Mucosa of rectum (tissue), 2 donors: ENCODE data around the gene FAAP20.

Experiments
- H3K27ac ChIP-seq, 2 donors: one replicate each; pipeline ENCODE4 v1.7.0; 2013; ENCODE audit warnings: inconsistent platforms in 2 of 2, low read depth in 2 of 2, low read length in 2 of 2
- H3K27me3 ChIP-seq, 2 donors: one replicate each; pipeline ENCODE4 v1.7.0; 2013; ENCODE audit warnings: low read length in 2 of 2; ENCODE audit not compliant: control insufficient read depth in 2 of 2, insufficient read depth in 2 of 2
- H3K36me3 ChIP-seq, 2 donors: one replicate each; pipeline ENCODE4 v1.7.0; 2013; ENCODE audit warnings: low read length in 2 of 2; ENCODE audit not compliant: control insufficient read depth in 2 of 2, insufficient read depth in 2 of 2
- H3K4me1 ChIP-seq, 2 donors: one replicate each; pipeline ENCODE4 v1.7.0; 2013; ENCODE audit warnings: low read length in 2 of 2, mild to moderate bottlenecking in 1 of 2; ENCODE audit not compliant: control insufficient read depth in 2 of 2, insufficient read depth in 2 of 2
- H3K4me3 ChIP-seq, 2 donors: one replicate each; pipeline ENCODE4 v1.7.0; 2013; ENCODE audit warnings: low read length in 2 of 2
- H3K9ac ChIP-seq, 2 donors: one replicate each; pipeline ENCODE4 v1.7.0; 2013; ENCODE audit warnings: low read length in 2 of 2, low read depth in 1 of 2, mild to moderate bottlenecking in 1 of 2
- H3K9me3 ChIP-seq, 2 donors: one replicate each; pipeline ENCODE4 v1.7.0; 2013; ENCODE audit warnings: low read length in 2 of 2; ENCODE audit not compliant: control insufficient read depth in 2 of 2
- donor health status: healthy.
- donor health status: Normal muscosa, but diverticular disease.

FAAP20 gene

DNA sequence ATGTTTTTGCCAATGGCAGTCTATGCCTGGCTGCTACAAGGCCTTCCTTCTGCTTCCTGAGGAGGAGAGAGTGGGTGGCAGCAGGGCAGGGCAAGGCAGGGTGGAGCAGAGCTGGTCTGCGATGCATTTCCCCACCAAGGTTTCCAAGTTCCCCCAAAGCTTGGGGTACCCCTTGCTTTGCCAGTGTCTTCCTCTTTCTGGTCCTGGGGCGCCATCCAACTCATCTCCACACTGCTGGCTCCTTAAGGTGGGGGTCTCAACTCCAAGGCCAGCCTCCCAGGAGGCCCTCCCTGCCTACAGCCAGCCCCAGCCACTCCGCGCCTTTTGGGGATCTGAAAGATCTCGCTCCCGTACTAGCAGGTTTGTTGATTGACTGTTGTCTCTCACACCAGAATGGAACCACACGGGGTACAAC, 29.6 kb upstream of the FAAP20 start:
- Histone ChIP-seq H3K36me3 (no peaks in the 10 kb centered on the region), H3K27me3 (no peaks in the 10 kb centered on the region), H3K9me3 (no peaks in the 10 kb centered on the region), H3K4me1 (peaks cover 4 to 8% of the 10 kb centered on the region in 2 donors), H3K9ac (no peak overlapping the region), H3K4me3 (no peak overlapping the region), H3K27ac (no peak overlapping the region)

DNA sequence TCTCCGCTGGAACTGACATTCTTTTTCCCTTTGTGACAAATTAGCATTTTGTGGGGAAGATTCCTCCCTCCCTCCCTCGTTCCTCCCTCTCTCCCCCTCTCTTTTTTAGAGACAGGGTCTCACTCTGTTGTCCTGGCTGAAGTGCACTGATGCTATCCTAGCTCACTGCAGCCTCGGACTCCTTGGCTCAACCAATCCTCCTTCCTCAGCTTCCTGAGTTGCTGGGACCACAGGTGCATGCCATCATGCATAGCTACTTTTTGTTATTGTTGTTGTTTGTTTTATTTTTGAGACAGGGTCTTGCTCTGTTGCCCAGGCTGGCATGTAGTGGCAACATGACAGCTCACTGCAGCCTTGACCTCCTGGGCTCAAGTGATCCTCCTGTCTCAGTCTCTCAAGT, 26.7 kb upstream of the FAAP20 start:
- Histone ChIP-seq H3K36me3 (no peaks in the 10 kb centered on the region), H3K4me1 (no peaks in the 10 kb centered on the region), H3K27ac (no peak overlapping the region), H3K9me3 (no peaks in the 10 kb centered on the region), H3K9ac (no peak overlapping the region), H3K4me3 (no peak overlapping the region), H3K27me3 (no peaks in the 10 kb centered on the region)

DNA sequence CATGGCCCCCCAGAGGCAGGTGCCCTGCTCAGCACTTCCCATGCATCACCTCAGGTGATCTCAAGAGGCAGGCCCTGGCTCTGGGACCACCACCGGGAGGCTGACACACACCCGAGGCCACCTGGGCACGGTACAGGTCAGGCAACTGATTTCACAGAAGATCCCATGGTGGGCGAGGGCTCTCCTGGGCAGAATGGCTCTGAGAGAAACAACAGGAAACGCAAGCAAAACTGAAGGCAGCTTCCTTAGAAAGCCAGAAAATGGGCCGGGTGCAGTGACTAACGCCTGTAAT, 22.1 kb upstream of the FAAP20 start:
- H3K27ac ChIP-seq: no peak overlapping the region
- no peaks in the 10 kb centered on the region for H3K27me3 ChIP-seq
- peaks cover 24% of the 10 kb centered on the region in 2 donors for H3K4me1 ChIP-seq
- no peak overlapping the region for H3K4me3 ChIP-seq
- H3K9ac ChIP-seq: no peak overlapping the region
- no peaks in the 10 kb centered on the region for H3K36me3 ChIP-seq
- no peaks in the 10 kb centered on the region for H3K9me3 ChIP-seq

DNA sequence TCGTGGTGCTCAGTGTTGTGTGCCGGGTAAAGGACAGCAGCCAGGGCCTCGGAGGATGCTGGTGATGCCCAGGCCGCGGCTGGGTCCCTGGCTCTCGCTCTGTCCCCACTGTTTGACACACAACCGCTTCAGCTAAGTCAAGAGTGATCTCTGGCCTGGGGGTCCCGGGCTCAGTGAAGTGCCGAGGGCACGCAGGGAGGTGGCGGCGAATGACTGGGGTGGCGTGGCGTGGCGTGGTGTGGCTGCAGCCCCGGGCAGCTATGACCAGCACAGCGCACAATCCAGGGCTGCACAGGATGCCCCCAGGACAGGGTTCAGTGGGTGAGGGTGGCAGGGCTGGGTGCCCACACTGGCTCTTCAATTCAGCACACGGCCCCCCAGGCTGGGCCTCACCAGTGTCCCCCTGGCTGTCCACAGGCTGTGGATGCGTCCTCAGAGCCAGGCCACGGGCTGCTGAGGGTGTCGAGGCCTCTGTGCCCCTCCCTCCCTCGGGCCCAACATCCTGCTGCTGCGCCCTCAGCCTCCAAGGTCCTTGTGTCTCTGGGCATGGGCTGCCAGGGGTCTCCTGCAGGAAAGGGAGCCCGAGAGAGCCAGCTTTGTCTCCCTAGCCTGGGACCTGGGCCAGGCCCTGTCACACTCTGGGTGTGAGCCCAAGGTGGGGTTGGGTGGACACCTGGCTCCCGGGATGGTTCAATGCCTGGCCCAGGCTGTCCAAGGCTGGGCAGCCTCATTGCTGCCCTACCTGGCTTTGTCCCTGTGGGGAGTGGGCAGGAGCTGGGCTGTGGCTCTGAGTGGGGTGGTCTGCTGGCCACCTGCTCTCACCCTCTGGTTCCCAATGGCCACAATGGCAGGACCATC, 21.6 kb upstream of the FAAP20 start:
- Histone ChIP-seq H3K9ac (no peak overlapping the region), H3K4me3 (no peak overlapping the region), H3K4me1 (peaks cover 24% of the 10 kb centered on the region in 2 donors), H3K27ac (no peak overlapping the region), H3K36me3 (no peaks in the 10 kb centered on the region), H3K27me3 (no peaks in the 10 kb centered on the region), H3K9me3 (no peaks in the 10 kb centered on the region)

DNA sequence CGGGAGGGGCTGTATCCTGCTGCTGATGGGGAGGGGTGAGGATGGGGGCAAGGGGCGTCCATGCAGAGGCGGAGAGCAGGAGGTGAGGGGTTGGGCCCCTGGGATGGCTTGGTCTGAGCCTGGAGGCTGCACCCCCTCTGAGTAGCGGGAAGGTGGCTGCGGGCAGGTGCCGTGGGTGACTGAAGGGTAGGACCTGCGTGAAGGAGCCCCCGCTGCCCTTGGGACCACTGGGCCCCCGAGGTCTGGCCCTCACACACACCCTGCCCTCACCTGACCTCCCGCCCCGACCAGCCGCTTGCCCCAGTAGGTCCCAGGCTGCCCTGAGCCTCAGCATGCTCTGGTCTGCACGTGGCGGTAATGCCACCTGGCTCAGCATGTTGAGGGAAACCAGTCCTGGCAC, 20.8 kb upstream of the FAAP20 start:
- Histone ChIP-seq H3K27me3 (no peaks in the 10 kb centered on the region), H3K9me3 (no peaks in the 10 kb centered on the region), H3K9ac (no peak overlapping the region), H3K4me3 (no peak overlapping the region), H3K4me1 (peaks cover 24% of the 10 kb centered on the region in 2 donors), H3K36me3 (no peaks in the 10 kb centered on the region), H3K27ac (no peak overlapping the region)

DNA sequence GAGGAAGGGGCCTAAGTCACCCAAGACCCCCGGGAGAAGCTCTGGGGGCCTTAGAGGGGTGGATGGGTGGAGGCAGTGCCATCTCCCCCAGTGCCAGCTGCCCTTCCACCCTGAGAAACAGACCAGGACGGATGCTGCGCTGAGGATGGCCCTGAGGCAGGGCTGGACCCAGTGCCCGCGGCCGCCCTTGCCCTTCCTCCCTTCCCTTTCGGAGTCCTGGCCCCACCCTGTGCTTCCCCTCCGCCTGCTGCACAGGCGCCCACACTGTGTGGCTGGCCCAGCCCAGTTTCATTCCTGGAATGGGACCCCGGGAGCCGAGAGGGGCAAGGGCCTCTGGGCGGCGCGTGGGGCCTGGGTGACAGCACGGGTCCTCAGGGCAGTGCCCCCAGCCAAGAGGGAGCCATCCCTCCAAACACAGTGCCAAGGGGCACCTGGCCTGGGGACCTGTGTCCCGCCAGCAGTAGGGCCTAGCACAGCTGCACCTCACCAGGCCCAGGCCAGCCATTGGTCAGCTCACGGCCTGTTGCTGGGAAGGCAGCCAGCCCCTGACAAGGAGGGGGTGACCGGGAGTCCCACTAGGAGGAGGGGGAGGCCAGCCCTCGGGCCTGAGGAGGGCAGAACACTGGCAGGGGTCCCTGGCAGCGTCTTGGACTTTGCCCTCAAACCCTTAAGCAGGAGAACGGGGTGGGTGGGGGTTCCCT, 20.1 kb upstream of the FAAP20 start:
- Histone ChIP-seq H3K27me3 (no peaks in the 10 kb centered on the region), H3K4me1 (peaks cover 24% of the 10 kb centered on the region in 2 donors), H3K4me3 (no peak overlapping the region), H3K9me3 (no peaks in the 10 kb centered on the region), H3K27ac (peak overlapping the region; percentile 88 to 96), H3K9ac (peak overlapping the region; percentile 34 to 78), H3K36me3 (no peaks in the 10 kb centered on the region)

DNA sequence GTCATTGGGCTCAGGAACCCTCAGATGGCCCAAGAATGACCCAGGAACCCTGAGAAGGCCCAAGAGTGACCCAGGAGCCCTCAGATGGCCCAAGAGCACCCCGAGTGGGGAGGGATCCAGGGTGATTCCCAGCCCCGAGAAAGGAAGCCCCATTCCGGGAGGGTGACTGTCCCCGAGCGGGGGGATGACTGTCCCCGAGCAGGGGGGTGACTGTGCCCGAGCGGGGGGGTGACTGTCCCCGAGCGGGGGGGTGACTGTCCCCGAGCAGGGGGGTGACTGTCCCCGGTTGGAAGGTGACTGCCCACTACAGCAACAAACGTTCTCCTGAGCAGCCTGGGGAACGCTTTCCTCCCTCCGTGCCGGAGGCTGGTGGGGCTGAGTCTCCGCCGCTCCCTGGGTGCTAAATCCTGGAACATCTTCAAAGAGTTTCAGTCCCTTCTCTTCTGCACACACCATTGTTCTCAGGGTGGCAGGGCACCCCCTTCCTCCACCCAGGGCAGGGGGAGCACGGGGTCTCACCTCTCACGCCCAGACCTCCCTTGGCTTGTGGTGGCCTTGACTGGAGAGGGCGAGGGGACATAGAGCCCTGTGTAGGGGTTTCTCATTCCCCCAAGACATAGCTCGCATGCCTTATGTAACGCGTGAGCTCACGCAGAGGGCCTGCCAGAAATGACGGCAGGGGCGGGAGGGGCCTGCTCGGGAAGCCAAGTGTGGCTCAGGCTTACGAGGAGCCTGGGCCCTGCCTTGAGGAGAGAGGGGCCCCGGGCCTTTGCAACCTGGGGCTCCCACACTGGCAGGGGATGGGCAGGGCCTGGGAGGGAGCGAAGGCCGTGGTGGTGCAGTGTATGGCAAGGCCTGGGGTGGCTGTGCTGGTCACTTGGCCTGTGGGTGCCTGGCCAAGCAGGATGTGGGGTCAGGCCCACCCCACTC, 19.3 kb upstream of the FAAP20 start:
- Histone ChIP-seq H3K9me3 (no peaks in the 10 kb centered on the region), H3K27me3 (no peaks in the 10 kb centered on the region), H3K27ac (peak overlapping the region; percentile 88 to 96), H3K4me1 (peaks cover 25 to 31% of the 10 kb centered on the region in 2 donors), H3K4me3 (peak overlapping the region; percentile 41 to 50), H3K36me3 (no peaks in the 10 kb centered on the region), H3K9ac (peak overlapping the region; percentile 78 to 80)

DNA sequence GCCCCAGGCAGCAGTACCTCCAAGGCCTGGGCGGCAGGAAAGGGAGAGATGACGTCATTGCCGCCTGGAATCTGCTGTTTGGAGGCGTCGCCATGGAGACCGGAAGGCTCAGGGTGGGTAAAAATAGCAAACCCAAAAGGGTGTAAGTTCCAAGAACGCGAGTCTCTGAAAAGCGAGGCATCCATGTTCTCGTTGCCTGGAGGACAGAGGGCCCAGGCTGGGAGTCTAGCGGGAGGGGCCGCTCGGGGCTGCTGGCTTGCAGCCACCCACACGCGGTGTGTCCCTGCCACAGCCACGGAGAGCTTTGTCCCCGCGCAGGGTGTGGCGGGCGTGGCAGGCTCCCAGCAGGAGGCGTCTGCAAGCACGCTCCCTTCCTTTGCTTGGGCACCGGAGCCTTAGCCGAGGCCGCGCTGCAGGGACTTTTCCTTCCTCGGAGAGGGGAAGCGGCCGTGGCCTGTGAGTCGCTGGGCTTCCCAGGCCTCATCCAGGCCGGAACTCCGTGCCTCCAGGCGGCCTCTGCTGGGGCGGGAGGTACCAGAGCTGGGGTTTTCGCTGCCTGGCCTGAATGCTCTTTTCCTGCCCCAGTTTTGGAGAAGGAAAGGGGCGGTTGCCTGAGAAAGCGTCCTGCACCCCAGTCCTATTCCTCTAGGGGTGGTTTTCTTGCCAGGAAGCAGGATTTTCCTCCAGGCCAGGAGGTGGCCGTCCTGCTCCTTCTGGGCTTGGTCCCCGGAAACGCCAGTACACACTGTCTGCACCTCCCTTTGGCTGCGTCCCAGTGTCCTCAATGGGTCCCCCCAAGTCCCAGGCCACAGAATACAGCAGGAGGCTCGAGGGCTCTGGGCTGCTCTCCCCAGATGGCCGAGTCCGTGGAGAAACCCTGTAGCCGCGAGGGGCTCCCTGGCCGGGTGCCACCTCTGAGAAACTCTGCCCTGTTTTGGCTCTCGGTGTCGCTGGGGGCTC, 18.2 kb upstream of the FAAP20 start:
- H3K9me3 ChIP-seq: no peaks in the 10 kb centered on the region
- H3K4me1 ChIP-seq: peaks cover 35 to 40% of the 10 kb centered on the region in 2 donors
- peak overlapping the region; percentile 88 to 96 for H3K27ac ChIP-seq
- H3K36me3 ChIP-seq: no peaks in the 10 kb centered on the region
- peak overlapping the region; percentile 50 to 56 for H3K4me3 ChIP-seq
- no peaks in the 10 kb centered on the region for H3K27me3 ChIP-seq
- H3K9ac ChIP-seq: peak overlapping the region; percentile 78 to 80

DNA sequence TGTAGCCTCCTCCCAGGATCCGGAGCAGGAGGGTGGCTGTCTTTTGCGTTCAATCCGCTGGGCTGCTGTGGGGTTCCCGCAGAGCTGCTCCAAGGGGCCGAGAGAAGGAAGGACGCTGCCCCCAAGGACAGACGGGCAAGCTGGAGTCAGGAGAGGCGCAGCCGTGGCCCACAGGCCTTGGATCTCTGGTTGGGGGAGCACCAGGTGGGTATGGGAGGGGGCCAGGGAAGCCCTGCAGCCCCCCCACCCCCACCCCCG, 17.6 kb upstream of the FAAP20 start:
- Histone ChIP-seq H3K4me1 (peaks cover 40 to 43% of the 10 kb centered on the region in 2 donors), H3K9me3 (no peaks in the 10 kb centered on the region), H3K27ac (peak overlapping the region; percentile 88 to 96), H3K36me3 (no peaks in the 10 kb centered on the region), H3K4me3 (no peak overlapping the region), H3K9ac (peak overlapping the region; percentile 10 to 63), H3K27me3 (no peaks in the 10 kb centered on the region)
